ENCODE data around the gene NPW.
"Not testable (repeated sequence)": the region's sequence is repeated elsewhere in the genome, so short reads cannot be mapped to it uniquely, and the experiment has no call there.

The NPW gene

DNA sequence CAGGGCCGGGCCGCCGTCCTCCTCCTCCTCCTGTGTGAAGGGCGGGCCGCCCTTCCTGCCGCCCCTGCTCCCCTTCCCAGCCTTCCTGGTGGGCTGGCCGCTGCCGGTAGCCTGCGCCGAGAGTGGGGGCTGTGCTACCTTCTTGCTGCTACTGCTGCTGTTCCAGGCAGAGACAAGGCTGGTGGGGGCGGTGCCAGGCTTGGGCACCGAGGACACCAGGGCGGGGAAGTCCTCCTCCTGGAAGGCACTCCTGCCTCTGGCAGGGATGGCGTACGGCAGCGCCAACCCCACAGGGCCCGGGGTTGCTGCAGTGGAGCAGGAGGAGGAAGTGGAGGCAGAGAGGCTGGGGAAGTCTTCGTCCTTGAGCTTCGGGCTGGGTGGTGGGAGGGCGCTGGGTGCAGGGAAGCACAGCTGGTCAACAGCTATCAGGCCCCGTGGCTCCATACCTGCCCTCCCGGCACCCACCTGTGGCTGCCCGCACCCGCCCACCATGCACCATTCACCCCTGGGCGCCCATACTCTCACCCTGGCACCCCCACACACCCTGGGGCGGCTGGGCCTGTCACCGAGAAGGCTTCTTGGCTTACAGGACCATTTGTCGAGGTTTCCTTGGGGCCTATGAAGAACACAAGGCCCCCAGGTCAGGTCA lies 19.6 kb upstream of the NPW start:
- H3K27ac ChIP-seq = no peak overlapping the region
- DNase-seq (ENCODE audit: low read depth, low spot score) = no peak

DNA sequence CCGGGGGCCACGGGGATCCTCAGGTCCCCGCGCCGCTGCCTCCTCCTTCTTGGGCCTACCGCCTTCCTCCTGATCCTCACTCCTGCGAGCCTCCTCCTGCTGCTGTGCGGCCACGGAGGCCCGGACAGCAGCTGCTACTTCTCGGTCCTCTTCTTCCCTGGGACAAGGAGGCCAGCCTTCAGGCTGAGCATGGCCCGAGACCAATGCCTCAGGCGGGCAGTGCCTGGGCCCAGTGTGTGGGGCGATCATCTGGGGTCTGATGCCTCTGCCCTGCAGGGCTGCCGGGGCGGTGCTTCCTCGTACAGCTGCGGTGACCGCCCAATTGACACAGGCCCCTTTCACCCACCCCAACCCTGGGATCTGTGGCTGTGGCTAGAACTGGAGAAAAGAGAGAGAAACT lies 18.6 kb upstream of the NPW start:
- no peak overlapping the region for H3K27ac ChIP-seq
- DNase-seq (ENCODE audit: low read depth, low spot score) = no peak

- H3K27ac ChIP-seq = no peak overlapping the region
- DNase-seq (ENCODE audit: low read depth, low spot score) = no peak
Measured at GRCh38 chr16:2001456-2002355, 17.9 kb upstream of the NPW start.

GRCh38 chr16:2002406-2003230 lies 17.0 kb upstream of the NPW start:
- no peak for DNase-seq (ENCODE audit: low read depth, low spot score)
- H3K27ac ChIP-seq = no peak overlapping the region

- no peak overlapping the region for H3K27ac ChIP-seq
- no peak for DNase-seq (ENCODE audit: low read depth, low spot score)
Measured at GRCh38 chr16:2003231-2003826, 16.3 kb upstream of the NPW start.

DNA sequence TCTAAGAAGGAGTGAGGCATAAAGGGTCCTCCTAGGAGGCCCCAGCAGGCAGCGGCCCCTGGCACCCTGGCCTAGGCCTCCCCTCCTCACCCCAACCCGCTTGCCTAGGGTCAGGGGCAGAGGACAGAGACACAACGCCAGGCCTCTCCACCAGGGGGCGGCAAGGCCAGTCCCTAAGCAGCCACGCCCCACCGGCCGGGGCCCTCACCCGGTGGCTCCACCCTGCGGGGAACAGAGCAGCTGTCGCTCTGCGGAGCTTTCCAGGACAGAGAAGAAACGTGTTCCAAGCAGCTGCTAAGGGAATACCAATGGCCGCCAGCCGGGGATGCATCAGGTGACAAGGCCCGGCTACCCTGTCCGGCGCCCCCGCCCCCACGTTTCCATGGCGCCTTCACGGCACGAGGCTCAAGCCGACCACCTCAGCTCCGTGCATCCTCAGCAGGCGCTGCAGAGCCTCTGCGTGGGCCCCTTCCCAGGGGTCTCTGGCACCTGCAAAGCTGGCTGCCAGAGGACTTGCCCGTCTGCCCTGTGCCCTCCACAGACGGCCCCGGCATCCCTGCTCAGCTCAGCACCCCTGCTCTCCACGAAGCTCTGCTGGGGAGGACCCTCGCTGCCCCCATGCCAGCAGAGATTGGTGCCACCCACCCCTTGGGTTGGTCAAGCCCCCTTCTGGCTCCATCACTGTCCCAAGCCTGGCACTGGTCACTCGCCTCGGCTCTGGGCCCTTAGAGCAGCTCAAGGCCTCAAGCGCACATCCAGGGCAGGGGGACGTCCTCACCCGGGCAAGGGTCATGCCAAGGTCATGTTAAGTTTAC lies 15.6 kb upstream of the NPW start:
- DNase-seq (ENCODE audit: low read depth, low spot score) = no peak
- no peak overlapping the region for H3K27ac ChIP-seq

- H3K27ac ChIP-seq = no peak overlapping the region
- DNase-seq (ENCODE audit: low read depth, low spot score) = no peak
Measured at GRCh38 chr16:2004795-2005517, 14.6 kb upstream of the NPW start.

GRCh38 chr16:2005646-2006045 lies 13.9 kb upstream of the NPW start:
- DNase-seq (ENCODE audit: low read depth, low spot score) = no peak
- H3K27ac ChIP-seq = no peak overlapping the region

DNA sequence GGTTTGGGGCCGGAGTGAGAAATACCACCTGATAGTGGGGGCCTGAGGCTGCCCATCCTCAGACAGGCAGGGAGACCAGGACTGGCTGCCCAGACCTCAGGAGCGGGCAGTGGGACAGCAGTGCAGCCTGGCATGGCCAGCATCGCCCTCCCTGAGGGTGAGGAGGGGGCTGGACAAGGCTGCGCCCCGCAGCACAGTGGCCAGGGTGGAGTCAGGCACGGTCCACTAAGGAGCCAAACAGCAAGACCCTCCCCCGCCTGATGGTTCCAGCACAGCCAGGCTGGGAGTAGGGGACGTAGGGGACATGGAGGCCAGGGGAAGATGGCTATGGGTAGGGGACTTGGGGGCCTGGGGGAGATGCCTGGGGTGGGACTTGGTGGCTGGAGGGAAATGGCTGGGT lies 13.3 kb upstream of the NPW start:
- H3K27ac ChIP-seq = peak overlapping the region; percentile 95
- DNase-seq (ENCODE audit: low read depth, low spot score) = no peak

GRCh38 chr16:2007081-2007836 lies 12.3 kb upstream of the NPW start:
- DNase-seq (ENCODE audit: low read depth, low spot score) = no peak
- peak overlapping the region; percentile 95 for H3K27ac ChIP-seq

DNA sequence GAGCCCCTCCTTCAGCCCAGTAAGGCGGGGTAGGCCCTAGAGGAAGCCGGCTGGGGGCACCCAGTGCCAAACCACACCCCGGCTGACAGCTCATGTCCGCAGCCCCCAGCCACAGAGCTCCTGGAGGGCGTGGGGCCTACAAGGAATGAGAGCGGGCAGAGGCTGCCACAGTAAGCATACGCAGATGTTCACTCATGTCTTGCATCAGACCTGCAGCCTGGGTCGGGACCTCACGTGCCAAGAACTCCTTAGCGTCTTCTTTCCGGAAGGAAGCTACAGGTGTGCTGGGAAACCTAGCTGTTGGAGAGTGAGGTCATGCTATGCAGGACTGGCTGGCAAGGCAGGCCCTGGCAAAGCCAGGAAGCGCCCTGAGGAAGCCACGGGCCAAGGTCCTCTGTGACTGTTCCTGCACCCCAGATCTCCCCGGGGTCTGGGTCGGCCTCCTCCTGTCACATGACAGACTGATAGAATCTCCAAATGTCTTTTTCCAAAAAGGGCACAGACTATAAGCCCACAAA lies 11.5 kb upstream of the NPW start:
- H3K27ac ChIP-seq = peak overlapping the region; percentile 95

DNA sequence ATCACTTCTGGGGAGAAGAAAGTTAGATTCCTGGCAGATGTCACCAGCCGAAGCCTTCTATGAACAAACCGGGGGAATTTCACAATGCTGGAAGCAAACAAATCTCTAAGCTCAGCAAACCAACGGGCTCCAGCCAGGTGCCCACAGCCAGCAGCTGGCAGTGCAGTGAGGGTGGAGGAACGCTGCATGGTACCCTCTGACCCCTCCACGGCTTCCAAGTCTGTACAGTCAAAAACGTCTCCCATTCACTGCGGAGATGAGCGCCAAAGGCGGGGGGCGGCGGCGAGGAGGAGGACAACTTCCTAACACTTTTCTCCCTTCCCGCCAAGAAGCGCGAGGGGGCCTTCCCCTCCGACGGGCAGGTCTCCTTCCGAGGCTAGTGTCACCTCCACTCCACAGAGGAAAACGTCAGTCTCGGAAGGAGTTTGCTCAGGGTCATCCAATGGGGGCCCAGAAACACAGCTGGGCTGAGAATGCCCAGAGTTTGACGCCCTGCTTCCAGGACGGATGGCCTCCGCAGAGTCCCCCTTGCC lies 10.9 kb upstream of the NPW start:
- DNase-seq (ENCODE audit: low read depth, low spot score) = no peak
- H3K27ac ChIP-seq = peak overlapping the region; percentile 95

More for the DNA sequence above, 11.5 kb upstream of the NPW start:
- DNase-seq (ENCODE audit: low read depth, low spot score) = peak; percentile 71

- no peak for DNase-seq (ENCODE audit: low read depth, low spot score)
Measured at GRCh38 chr16:2009164-2009711, 10.3 kb upstream of the NPW start.

GRCh38 chr16:2009791-2010510 lies 9.6 kb upstream of the NPW start, which contains the start of gene ZNF598:
Gene ZNF598, minus strand, starts transcription at chr16:2009821.
- H3K27ac ChIP-seq = peak within 1 kb of the TSS; percentile 95
- no peak for DNase-seq (ENCODE audit: low read depth, low spot score)

More at GRCh38 chr16:2009164-2009711, 10.3 kb upstream of the NPW start:
- H3K27ac ChIP-seq = peak overlapping the region; percentile 95

- not testable (repeated sequence) for H3K27ac ChIP-seq; DNase-seq (ENCODE audit: low read depth, low spot score)
Measured at GRCh38 chr16:2011726-2012125, 7.9 kb upstream of the NPW start.

DNA sequence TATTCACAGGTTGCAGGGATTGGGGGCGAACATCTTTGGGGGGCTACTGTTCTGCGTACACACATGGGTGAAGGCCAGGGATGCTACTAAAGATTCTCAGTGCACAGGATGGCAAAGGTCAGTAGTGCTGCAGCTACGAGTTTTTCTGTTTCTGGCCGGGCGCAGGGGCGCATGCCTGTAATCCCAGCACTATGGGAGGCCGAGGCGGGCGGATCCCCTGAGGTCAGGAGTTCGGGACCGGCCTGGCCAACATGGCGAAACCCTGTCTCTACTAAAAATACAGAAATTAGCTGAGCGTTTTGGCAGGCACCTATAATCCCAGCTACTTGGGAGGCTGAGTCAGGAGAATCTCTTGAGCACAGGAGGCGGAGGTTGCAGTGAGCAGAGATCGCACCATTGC lies 6.1 kb upstream of the NPW start:
- no peak overlapping the region for H3K27ac ChIP-seq
- DNase-seq (ENCODE audit: low read depth, low spot score) = no peak

Measured in epithelial cell of prostate (primary cell).